ENCODE data around the gene EXOC7. TPM values are rescaled to one million over a fixed set of nuclear protein-coding genes. Genes with fewer than 3 reads are reported as not detected.

Gene EXOC7
- total RNA-seq, 4 donors from 2014 or later, result 57.7 to 79.1 (median 71.4) TPM

- TF ChIP-seq CTCF (IDR thresholded peaks at IDR 0.05; ENCODE audit: low read depth), result no peak
Measured at GRCh38 chr17:76076765-76077583, 26.6 kb downstream of the EXOC7 start.

GRCh38 chr17:76076146-76076764 lies 27.3 kb downstream of the EXOC7 start:
- no peak for TF ChIP-seq CTCF (IDR thresholded peaks at IDR 0.05; ENCODE audit: low read depth)

- TF ChIP-seq CTCF (IDR thresholded peaks at IDR 0.05; ENCODE audit: low read depth), result no peak
Measured at GRCh38 chr17:76075364-76076145, 28.0 kb downstream of the EXOC7 start.

- TF ChIP-seq CTCF (IDR thresholded peaks at IDR 0.05; ENCODE audit: low read depth), result no peak
Measured at GRCh38 chr17:76074390-76075363, 28.9 kb downstream of the EXOC7 start, which contains the start of gene GALR2. GALR2 (plus strand) TSS chr17:76074781; CDS start chr17:76074884, 103 bp downstream.

- TF ChIP-seq CTCF (IDR thresholded peaks at IDR 0.05; ENCODE audit: low read depth), result no peak
Measured at GRCh38 chr17:76072148-76072858, 31.3 kb downstream of the EXOC7 start, which contains the start of gene SRP68. SRP68 (minus strand) TSS chr17:76072517; CDS start chr17:76072491, 26 bp downstream.

GRCh38 chr17:76071531-76072147 lies 31.9 kb downstream of the EXOC7 start:
- TF ChIP-seq CTCF (IDR thresholded peaks at IDR 0.05; ENCODE audit: low read depth), result no peak
